ENCODE results near the gene MYL12B.

GRCh38 chr18:3226048-3226447, 35.9 kb upstream of the MYL12B start:
- TF ChIP-seq CTCF (IDR thresholded peaks at IDR 0.05), result no peak
- no peak for TF ChIP-seq POLR2A (IDR thresholded peaks at IDR 0.05)

Measured in transverse colon (tissue), 3 donors.